Measurements from ENCODE around the gene SCN1B.
"Not testable (repeated sequence)": the region's sequence is repeated elsewhere in the genome, so short reads cannot be mapped to it uniquely, and the experiment has no call there.

Gene SCN1B

DNA sequence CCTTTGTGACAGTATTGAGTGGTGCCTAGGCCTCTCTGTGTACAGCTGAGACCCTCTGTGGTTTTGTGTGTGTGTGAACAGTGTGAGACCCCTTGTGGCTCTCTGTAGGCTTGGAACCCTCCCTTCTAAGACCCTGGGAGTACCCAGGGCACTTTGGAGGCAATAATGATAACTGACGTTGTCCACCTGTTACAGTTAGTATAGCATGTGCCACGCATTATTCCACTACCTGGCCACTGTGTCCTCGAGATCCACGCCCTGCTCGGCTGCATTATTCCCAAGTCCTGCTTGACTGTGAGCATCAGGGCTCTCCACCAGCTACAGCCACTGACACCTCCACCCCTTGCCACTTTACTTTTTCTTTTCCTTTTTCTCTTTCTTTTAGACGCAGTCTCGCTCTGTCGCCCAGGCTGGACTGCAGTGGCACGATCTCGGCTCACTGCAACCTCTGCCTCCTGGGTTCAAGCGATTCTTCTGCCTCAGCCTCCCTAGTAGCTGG, 28.2 kb upstream of the SCN1B start:
- DNase-seq: no peak

DNA sequence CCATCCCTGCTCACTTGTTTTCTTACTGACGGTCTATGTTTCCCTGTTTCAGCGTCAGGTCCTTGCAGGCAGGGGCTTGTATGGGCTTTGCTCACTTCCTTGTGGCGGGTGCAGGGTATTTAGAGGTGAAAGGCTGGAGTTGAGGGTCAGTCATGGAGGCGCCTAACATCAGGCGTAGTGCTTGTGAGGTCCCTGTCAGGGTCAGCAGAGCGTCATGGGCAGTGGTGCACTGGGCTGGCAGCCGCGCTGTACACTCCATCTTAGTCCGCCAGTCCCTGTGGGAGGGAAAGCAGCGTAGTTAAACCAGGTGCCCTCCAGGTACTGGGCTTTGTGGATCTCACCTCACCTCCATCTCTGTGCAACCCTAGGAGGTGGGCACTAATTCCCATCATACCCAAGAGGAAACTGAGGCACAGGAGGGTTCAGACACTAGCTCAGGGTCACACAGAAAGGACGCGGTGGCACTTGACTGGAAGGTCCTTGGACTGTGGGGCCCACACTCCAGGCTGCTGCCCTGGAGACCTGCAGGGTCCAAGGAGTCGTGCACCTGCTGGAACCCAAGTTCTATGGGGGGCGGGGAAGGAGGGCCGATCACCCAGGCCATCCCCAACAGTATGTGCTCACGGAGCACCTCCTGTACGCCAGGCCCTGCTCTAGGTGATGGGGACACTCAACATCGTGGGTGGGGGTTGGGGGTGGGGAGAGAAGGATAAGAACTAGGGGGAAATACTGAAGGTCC, 25.6 kb upstream of the SCN1B start:
- no peak for DNase-seq

DNA sequence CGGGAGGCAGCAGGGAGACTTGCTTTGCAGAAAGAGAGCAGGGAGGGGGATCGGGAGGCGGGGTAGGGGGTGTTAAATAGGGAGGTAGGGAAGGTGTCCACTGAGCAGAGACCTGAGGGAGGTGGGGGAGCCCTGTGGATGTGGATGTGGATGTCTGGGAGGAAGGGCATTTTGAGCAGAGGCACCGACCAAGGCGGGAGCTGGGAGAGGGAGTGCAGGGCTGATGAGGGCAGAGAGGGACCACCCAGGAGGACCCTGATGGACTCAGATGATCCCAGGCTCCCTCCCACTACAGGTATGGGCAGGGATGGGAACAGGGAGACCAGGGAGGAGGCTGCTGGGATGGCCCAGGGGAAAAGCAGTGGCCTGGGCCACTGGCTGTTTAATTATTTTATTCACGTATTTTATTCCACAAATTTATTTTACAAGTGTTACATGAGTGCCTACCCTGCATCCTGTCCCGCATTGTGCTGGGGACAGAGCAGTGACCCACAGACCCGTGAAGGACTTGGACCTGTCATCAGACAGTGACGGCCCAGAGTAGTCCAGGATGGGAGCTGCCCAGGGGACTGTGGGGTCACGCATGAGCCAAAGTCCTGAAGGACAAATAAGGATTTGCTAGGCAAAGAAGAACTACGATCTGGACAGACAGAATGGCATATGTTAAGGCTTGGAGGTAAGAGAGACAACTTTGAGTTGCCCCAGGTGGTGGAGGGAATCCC, 24.9 kb upstream of the SCN1B start:
- no peak for DNase-seq

GRCh38 chr19:35006007-35006341, 24.3 kb upstream of the SCN1B start:
- not testable (repeated sequence) for DNase-seq

DNA sequence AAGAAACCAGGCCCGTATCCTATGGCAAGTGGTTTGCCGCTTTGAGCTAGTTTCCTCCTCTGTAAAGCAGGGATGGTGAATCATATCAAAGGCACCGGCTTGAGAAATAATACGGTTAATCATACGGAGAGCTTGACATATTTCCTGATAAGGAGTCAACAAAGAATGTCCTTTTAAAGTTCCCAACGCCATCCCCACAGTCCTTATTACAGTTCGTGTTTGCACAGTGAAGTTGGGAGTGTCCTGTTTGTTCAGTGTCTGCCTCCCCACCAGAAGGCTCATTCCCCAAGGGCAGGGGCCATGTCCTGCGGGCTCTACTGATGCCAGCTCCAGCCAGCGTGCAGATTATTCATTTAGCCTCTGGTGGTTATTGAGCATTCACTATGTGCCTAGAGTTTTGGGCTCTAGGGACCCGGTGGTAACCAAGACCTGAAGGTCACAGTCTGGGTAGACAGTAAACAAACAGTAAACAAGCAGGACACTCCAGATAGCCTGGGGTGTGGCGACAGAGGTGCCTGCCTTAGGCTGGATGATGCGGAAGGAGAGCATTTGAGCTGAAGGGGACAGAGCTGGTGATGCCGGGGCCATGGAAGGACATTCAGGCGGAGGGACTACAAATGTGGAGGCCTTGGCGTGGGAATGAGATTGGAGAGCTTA, 23.8 kb upstream of the SCN1B start:
- DNase-seq: peak; percentile 20

DNA sequence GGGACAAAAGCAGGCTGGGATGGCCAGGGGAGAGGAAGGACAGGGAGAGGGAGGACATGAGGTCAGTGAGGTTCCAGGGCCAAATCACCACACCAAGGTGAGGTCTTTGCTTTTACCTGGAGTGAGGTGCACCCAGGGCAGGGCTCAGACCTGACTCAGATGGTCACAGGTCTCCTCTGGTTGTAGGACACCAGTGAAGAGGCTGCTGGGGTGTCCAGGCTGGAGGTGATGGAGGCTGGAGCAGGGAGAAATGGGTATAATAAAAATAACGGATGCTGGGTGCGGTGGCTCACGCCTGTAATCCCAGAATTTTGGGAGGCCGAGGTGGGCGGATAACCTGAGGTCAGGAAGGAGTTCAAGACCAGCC, 23.3 kb upstream of the SCN1B start:
- no peak for DNase-seq

- DNase-seq: not testable (repeated sequence)
These were observed 22.8 kb upstream of the SCN1B start for GRCh38 chr19:35007427-35007826.

GRCh38 chr19:35008891-35009341, 21.4 kb upstream of the SCN1B start:
- no peak for DNase-seq

DNA sequence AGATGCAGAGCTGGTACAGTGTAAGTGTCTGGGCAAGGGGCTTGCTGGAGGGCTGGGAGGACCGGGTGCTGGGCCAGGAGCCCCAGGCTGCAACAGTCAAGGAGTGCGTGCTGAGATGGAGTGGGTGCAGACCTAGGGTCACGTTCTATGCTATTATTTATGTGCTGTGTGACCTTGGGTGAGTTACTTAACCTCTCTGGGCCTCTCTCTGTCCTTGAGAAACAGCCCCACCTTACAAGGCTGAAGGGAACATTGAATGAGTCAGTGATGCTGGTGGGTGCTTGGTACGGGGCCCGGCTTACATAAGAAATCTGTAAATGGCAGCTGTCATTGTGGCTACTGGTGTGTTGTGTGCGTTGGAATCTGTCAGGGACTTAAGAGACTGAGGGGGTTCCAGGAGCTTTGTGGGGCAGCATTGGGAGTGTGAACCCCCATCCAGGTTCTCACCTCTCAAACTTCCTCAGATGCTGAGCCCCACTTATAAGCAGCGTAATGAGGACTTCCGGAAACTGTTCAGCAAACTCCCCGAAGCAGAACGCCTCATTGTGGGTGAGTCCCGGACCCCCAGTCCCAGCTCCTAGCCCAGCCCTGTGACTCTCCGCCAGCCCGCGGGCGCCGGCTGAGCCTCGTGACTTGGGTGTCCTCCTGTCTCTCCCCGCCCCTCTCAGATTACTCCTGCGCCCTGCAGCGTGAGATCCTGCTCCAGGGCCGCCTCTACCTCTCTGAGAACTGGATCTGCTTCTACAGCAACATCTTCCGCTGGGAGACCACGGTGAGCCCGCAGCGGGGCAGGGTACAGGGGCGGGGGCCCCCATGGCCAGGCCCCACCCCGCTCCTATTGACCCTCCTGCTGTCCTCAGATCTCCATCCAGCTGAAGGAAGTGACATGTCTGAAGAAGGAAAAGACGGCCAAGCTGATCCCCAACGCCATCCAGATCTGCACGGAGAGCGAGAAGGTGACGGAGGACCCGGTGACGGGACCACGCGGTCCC, 20.6 kb upstream of the SCN1B start:
- DNase-seq: no peak

DNA sequence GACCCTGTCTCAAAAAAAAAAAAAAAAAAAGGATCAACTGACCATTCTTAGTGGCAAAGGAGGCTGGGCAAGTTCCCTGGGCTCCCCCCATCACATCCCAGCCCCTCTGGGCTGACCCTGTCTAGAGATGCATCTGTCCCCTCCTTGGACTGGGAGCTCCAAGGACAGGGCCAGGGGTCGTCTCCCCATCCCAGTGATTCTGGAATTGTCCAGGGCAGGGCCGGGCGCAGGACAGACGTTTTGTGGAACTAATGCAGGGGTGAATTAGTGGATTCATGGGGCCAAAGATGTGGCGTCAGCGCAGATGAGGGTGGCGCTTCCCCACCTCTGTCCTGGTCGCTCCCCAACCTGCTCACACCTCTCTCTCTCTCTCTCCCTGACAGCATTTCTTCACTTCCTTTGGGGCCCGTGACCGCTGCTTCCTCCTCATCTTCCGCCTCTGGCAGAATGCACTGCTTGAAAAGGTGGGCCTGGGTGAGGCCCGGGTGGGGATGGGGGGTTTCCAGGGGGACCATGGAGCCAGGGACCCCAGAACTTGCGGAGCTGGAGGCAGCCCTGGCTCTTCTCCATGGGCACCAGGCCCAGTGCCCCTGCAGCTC, 19.1 kb upstream of the SCN1B start:
- DNase-seq: no peak

- DNase-seq: no peak
These were observed 18.3 kb upstream of the SCN1B start for GRCh38 chr19:35011737-35012682.

- peak; percentile 60 for DNase-seq
These were observed 17.0 kb upstream of the SCN1B start for GRCh38 chr19:35013041-35013819.

- no peak for DNase-seq
These were observed 16.2 kb upstream of the SCN1B start for GRCh38 chr19:35013820-35014754.

DNA sequence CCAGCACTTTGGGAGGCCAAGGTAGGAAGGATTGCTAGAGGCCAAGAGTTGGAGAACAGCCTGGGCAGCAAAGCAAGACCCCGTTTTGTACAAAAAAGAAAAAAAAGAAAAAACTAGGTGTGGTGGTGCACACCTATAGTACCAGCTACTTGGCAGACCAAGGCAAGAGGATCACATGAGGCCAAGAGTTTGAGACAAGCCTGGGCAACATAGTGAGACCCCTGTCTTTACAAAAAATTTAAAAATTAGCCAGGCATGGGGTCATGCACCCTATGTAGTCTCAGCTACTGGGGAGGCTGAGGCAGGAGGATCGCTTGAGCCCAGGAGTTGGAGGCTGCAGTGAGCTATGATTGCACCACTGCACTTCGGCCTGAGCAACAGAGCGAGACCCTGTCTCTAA, 15.5 kb upstream of the SCN1B start:
- DNase-seq: not testable (repeated sequence)

DNA sequence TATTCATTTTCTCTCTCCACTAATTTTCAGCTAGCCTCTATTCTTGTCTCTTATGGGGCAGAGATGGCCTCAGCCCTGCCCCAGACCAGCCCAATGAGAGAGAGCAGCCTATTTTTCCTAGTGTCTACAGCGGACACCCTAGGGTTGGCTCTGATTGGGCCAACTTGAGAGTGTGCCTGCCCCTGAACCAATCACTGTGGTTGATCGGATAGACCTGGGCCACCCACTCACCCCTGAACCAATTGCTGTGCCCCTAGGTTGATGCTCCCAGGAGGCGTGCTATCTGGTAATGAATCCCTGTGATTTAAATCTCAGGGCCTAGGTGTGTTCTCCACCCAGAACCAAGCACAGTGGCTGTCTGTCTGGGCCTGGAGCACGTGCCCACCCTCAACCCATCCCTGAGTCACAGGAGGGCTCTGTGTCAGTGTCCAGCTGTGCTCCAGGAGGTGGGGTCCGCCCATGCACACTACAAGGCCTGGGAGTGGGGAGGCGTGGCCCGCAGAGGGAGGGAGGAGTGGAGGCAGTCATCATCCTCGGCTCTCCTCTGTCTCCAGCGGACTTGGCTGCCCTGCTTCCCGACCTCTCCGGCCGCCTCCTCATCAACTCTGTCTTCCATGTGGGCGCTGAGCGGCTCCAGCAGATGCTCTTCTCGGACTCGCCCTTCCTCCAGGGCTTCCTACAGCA, 14.9 kb upstream of the SCN1B start:
- DNase-seq: no peak

DNA sequence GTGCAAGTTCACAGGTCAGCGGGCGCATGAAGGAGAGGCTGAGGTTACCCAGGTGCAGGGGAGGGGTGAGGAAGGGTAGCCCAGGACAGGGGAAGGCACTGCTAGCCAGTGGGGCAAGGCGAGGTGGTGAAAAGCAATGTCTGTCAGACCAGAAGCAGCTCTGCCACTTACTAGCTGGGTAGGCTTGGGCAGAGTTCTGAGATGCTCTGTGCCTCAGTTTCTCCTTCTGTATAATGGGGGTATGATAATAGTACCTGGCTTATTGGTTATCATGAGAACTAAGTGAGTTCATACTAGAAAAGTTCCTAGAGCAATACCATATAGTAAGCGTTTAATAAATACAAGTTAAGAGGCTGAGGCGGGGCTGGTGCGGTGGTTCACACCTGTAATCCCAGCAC, 14.3 kb upstream of the SCN1B start:
- DNase-seq: no peak

DNA sequence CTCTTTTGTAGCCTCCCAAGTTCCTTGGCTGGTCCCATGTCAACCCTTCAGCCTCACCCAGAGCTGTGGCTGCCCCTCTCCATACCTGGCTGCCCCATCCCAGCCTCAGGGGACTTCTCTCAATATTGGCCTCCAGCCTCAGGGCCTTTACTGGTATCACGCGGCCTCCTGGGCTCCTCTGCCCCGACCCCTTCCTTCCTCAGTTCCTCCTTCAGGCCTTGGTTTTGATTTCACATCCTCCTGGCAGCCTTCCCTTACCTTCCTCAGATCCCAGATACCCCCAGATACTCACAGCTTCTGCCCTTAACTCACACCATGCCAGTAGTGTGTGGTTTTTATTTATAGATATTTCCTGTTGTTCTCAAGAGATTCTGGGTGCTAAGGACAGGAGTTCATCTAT, 12.8 kb upstream of the SCN1B start:
- no peak for DNase-seq

DNA sequence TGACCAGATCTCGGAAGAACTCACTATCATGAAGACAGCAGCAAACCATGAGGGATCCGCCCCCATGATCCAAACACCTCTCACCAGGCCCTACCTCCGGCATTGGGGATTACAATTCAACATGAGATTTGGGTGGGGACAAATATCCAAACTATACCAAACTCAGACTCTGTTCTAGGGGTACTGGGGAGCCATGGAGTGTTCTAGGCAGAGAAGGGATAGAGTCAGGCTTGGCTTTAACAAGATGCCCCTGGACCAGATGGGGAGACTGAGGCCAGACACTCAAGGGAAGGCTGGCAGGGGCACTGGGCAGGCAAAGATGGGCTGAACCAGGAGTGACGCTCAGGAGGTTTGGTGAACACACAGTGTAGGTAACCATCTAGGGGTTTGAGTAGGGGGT, 11.9 kb upstream of the SCN1B start:
- DNase-seq: no peak

Measured in NCI-H345 (cell line).